DOHH2 (cell line): Measurements from ENCODE around the gene MACROD2.
A peak's percentile ranks its signal among the peaks of the same experiment; 100 is the strongest.

Source experiments
- H3F3A ChIP-seq: fragments of 200-600 bp; sonication (generic), shearing (Covaris generic); 2 replicates; pipeline ENCODE4 v1.6.0; 2016; ENCODE audit warnings: antibody characterized with exemption, mild to moderate bottlenecking; ENCODE audit not compliant: control insufficient read depth, insufficient read depth
- H3K27ac ChIP-seq: fragments of 200-600 bp; sonication (generic); 2 replicates; pipeline ENCODE4 v1.5.1; 2014; ENCODE audit warnings: low read depth, mild to moderate bottlenecking, low read length, moderate library complexity
- H3K27me3 ChIP-seq: fragments of 200-600 bp; sonication (generic); 2 replicates; pipeline ENCODE4 v1.6.1; 2014; ENCODE audit warnings: mild to moderate bottlenecking, low read length, mixed read lengths; ENCODE audit not compliant: control insufficient read depth
- H3K36me3 ChIP-seq: fragments of 200-600 bp; sonication (generic); 2 replicates; pipeline ENCODE4 v1.6.1; 2014; ENCODE audit warnings: mild to moderate bottlenecking, low read length, moderate library complexity, mixed read lengths; ENCODE audit not compliant: control insufficient read depth
- H3K4me1 ChIP-seq: fragments of 200-600 bp; sonication (generic); 2 replicates; pipeline ENCODE4 v1.6.1; 2014; ENCODE audit warnings: mild to moderate bottlenecking, low read length, mixed read lengths; ENCODE audit not compliant: control insufficient read depth
- H3K4me2 ChIP-seq: fragments of 200-600 bp; sonication (generic); 2 replicates; pipeline ENCODE4 v1.6.0; 2014; ENCODE audit warnings: mild to moderate bottlenecking, low read length, moderate library complexity
- H3K4me3 ChIP-seq: fragments of 200-600 bp; sonication (generic); 2 replicates; pipeline ENCODE4 v1.5.1; 2014; ENCODE audit warnings: mild to moderate bottlenecking, low read length, mixed read lengths
- H3K79me2 ChIP-seq: fragments of 200-600 bp; sonication (generic); 2 replicates; pipeline ENCODE4 v1.6.1; 2014; ENCODE audit warnings: mild to moderate bottlenecking, low read length, mixed read lengths; ENCODE audit not compliant: control insufficient read depth
- H3K9me2 ChIP-seq: fragments of 200-600 bp; sonication (generic); replicated peaks from 2 replicates; pipeline ENCODE4 v1.6.1; 2014; ENCODE audit warnings: mild to moderate bottlenecking, low read length, mixed read lengths; ENCODE audit not compliant: control insufficient read depth
- H3K9me3 ChIP-seq: fragments of 200-600 bp; sonication (generic); 2 replicates; pipeline ENCODE4 v1.6.1; 2014; ENCODE audit warnings: antibody characterized with exemption, low read length, mixed read lengths; ENCODE audit not compliant: control insufficient read depth, insufficient read depth
- H4K20me1 ChIP-seq: fragments of 200-600 bp; sonication (generic); 2 replicates; pipeline ENCODE4 v1.6.0; 2014; ENCODE audit warnings: low read depth, mild to moderate bottlenecking, antibody characterized with exemption, low read length, moderate library complexity; ENCODE audit not compliant: control insufficient read depth, insufficient read depth
- CTCF ChIP-seq: fragments of 200-600 bp; sonication (generic); IDR thresholded peaks from one replicate; pipeline ENCODE4 v1.5.1; 2014; ENCODE audit warnings: antibody characterized with exemption, mild to moderate bottlenecking, low read depth, low read length; ENCODE audit not compliant: poor library complexity, severe bottlenecking
- EZH2phosphoT487 ChIP-seq: fragments of 200-600 bp; sonication (generic); IDR thresholded peaks from 2 replicates; pipeline ENCODE4 v1.6.1; 2017; ENCODE audit warnings: borderline replicate concordance, mild to moderate bottlenecking, antibody characterized with exemption, low read length, moderate library complexity, mixed read lengths

MACROD2 gene

GRCh38 chr20:14055127-14055742 lies 59.9 kb downstream of the MACROD2 start:
- no peaks in the 10 kb centered on the region for H4K20me1 ChIP-seq
- H3F3A ChIP-seq, result no peaks in the 10 kb centered on the region
- no peak overlapping the region for H3K4me3 ChIP-seq
- no peak for TF ChIP-seq EZH2phosphoT487
- TF ChIP-seq CTCF, result peak; percentile 66
- H3K4me1 ChIP-seq, result no peaks in the 10 kb centered on the region
- no peaks in the 10 kb centered on the region for H3K9me3 ChIP-seq
- H3K27ac ChIP-seq, result no peak overlapping the region
- no peak overlapping the region for H3K4me2 ChIP-seq
- H3K36me3 ChIP-seq, result no peaks in the 10 kb centered on the region
- H3K79me2 ChIP-seq, result no peaks in the 10 kb centered on the region
- H3K9me2 ChIP-seq, result no peaks in the 10 kb centered on the region
- H3K27me3 ChIP-seq, result 0 out of 2 replicates have a peak, but pooled peaks cover 4% of the 10 kb centered on the region

- Histone ChIP-seq H3K36me3 (no peaks in the 10 kb centered on the region), H3K9me3 (no peaks in the 10 kb centered on the region), H3K4me1 (no peaks in the 10 kb centered on the region), H3F3A (no peaks in the 10 kb centered on the region), H3K79me2 (no peaks in the 10 kb centered on the region), H3K9me2 (no peaks in the 10 kb centered on the region), H3K4me3 (no peak overlapping the region), H3K4me2 (no peak overlapping the region), H3K27me3 (peaks cover 3% of the 10 kb centered on the region; the same call in 1 of the 2 replicates), H3K27ac (no peak overlapping the region), H4K20me1 (no peaks in the 10 kb centered on the region)
- TF ChIP-seq EZH2phosphoT487, result no peak
- no peak for TF ChIP-seq CTCF
These were observed 66.9 kb downstream of the MACROD2 start for GRCh38 chr20:14062171-14062570.

- Histone ChIP-seq H4K20me1 (no peaks in the 10 kb centered on the region), H3K9me3 (no peaks in the 10 kb centered on the region), H3K9me2 (no peaks in the 10 kb centered on the region), H3K27me3 (peaks cover 3% of the 10 kb centered on the region; the same call in 1 of the 2 replicates), H3K4me2 (no peak overlapping the region), H3K36me3 (no peaks in the 10 kb centered on the region), H3K27ac (no peak overlapping the region), H3K4me3 (no peak overlapping the region), H3F3A (no peaks in the 10 kb centered on the region), H3K4me1 (no peaks in the 10 kb centered on the region), H3K79me2 (no peaks in the 10 kb centered on the region)
- TF ChIP-seq CTCF (no peak), EZH2phosphoT487 (no peak)
These were observed 67.5 kb downstream of the MACROD2 start for GRCh38 chr20:14062786-14063185.
